HG03060 (cell line): Measurements from ENCODE around the gene CCDC187.
"Not testable (repeated sequence)": the region's sequence is repeated elsewhere in the genome, so short reads cannot be mapped to it uniquely, and the experiment has no call there.

Experiments used
- ATAC-seq: cut with Tn5 transposase; IDR thresholded peaks from one replicate; pipeline ENCODE4 v1.9.1; 2021; ENCODE audit warnings: low read depth, moderate number of reproducible peaks; ENCODE audit not compliant: unreplicated experiment

Gene CCDC187

DNA sequence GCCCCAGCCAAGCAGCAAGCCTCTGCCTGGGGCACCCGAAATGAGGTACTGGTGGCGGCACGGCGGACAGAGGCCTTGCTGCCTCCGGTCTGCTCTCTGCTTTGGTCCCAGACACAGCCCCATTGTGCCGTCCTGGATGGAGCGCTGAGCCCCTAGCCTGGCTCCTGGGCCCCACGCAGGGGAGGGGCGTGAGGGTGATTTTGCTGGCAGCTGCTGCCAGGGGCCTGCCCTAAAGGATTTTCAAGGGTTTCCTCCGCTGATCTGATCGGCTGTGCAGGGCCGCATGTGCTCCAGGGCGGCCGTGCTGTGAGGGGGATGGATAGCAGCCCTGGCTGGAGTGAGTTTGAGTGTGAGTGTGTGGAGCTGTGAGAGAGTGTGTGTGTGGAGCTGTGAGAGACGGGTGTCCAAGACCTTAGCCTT lies 24.7 kb upstream of the CCDC187 start:
- ATAC-seq = no peak

DNA sequence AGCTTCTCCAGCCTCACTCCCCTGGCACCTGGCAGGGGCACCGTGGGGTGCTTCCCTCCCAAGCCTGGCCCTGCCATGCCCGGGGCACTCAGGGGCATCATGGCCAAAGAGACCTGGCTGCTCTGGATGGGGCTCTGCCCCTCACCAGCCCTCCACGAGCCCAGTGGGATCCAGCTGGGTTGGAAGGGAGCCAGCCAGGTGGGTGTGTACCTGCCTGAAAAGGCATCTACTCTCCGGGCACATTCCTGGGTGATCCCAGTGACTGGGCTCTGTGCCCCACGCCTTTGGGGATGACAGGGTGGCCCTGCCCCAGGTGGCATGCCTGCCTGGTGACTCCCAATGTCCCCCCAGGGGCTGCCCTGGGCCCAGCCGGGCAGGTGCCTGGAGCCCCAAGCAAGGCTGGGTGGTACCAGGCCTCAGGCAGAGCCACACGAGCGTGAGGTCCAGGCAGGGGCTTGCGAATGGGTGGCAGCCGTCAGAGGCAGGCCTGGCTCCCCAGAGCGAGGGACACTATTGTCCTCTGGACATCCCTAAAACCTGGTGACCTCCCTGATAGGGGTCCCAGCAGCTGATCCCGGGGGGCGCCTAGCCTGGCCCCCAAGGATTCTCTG lies 24.2 kb upstream of the CCDC187 start:
- ATAC-seq = no peak

GRCh38 chr9:136327304-136327974 lies 23.5 kb upstream of the CCDC187 start, which contains the start of gene GPSM1:
TSS of gene GPSM1 (plus strand) at chr9:136327539. CDS start at chr9:136327696, 157 bp downstream.
- no peak for ATAC-seq

DNA sequence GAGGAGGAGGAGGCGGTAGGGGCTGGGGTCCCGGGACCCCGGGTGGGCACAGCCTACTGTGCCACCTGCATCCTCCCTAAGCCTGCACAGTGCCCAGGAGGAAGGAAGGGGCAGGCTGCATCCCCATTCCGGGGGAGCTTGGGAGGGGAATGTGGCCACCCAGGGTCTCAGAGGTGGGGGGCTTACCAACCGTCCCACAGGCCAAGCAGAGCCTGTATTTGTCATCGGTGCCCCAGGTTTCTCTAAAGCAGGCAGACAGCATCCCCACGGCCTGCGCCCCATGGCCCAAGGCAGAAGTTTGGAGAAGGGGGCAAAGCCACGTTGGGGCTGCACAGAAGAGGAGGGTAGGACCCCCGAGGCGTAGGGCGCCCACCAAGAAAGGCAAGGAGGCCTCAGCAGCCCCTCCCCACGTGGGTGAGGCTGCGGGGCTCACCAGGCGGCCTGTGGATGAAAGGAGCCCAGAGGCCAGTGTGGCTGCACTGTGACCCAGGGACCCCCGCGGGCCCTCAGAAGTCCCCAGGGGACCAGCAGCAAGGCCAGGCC lies 22.9 kb upstream of the CCDC187 start:
- ATAC-seq = no peak

- no peak for ATAC-seq
These were observed 22.3 kb upstream of the CCDC187 start for GRCh38 chr9:136326061-136326760.

DNA sequence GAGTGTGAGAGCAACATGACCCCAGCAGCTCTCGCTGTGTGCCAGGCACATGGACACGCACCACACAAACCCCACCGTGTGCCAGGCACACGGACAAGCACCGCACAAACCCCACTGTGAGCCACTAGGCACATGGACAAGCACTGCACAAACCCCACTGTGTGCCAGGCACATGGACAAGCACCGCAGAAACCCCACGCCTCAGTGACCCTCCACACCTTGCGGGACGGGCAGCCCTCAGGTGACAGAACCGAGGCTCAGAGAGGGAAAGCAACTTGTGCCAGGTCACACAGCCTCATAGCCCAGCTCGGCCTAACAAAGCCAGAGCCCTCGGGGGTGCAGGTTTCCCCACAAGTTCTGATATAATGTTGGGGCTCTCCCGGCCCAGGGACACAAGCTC lies 21.5 kb upstream of the CCDC187 start:
- ATAC-seq = no peak

GRCh38 chr9:136324501-136325300 lies 20.8 kb upstream of the CCDC187 start:
- no peak for ATAC-seq

DNA sequence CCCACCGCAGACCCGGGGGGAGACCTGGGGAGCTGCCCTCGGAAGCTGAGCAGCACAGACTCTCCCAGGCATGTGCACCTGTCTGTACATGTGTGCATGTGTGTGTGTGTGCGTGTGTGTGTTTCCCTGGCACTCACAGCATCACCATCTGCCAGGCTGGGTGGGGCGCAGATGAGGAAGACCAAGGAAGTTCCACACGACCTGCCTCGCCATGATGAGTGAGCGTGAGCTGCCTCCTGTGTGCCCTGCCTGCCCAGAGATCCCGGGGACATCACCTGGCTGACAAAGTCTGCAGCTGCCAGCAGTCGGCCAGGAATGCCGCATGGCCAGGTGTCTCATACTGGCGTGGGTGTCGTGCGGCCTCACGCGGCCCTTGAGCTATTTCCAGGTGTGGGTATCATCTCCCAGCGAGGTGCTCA lies 19.5 kb upstream of the CCDC187 start:
- no peak for ATAC-seq

- ATAC-seq = no peak
These were observed 18.9 kb upstream of the CCDC187 start for GRCh38 chr9:136322756-136323330.

DNA sequence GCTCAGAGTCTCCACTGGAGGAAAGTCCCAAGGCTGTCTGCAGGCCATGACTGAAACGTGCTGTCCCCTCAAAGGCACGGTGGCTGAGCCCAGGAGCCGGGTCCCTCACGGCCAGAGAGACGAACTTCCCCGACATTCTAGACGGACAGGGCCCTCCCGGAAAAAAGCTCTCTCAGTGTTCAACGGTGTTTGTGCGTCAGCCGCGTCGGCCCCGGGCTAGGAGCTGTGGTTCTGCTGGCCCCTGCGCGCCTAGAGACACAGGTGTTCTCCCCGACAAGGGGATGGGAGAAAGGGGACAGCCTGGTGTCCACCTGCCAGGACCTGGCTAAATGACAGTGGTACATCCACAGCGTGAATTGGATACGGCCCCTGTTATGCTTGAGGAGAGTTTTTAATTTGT lies 17.7 kb upstream of the CCDC187 start:
- ATAC-seq = no peak

- not testable (repeated sequence) for ATAC-seq
These were observed 17.1 kb upstream of the CCDC187 start for GRCh38 chr9:136320972-136321371.

DNA sequence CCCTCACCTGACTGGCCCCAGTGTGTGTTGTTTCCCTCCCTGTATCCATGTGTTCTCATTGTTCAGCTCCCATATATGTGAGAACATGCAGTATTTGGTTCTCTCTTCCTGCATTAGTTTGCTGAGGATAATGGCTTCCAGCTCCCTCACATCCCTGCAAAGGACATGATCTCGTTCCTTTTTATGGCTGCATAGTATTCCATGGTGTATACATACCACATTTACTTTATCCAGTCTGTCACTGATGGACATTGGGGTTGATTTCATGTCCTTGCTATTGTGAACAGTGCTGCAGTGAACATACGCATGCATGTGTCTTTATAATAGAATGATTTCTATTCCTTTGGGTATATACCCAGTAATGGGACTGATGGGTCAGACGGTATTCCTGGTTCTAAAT lies 16.1 kb upstream of the CCDC187 start:
- ATAC-seq = not testable (repeated sequence)

DNA sequence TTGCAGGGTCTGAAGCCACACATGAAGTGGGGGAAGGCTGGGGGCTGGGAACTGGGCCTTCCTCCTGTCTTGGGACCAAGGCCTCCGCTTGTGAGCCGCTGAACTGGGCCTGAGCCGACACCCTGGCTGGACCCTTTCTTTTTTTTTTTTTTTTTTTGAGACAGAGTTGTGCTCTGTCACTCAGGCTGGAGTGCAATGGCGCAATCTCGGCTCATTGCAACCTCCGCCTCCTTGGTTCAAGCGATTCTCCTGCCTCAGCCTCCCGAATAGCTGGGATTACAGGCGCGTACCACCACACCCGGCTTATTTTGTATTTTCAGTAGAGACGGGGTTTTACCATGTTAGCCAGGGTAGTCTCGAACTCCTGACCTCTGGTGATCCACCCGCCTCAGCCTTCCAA lies 15.3 kb upstream of the CCDC187 start:
- ATAC-seq = not testable (repeated sequence)

DNA sequence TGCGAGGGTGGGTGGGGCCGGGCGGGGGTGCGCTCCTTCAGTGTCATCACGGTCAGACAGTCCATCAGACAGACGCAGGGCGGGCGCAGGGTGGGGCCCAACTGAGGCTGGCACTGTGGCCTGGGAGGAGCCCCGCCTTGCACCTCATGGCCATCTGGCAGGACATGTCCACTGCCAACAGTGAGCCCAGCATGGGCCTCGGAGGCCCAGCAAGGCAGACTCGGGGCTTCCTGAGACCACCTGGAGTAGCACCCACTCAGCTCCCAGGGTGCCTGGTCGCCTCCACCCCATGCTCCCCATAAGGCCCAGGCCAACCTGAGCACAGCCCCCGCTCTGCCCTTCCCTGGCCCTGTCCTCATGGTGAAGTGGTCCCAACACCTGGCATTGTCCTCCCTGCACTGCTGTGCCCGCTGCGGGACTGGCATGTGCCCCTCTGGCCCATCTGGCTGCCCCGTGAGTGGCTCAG lies 14.9 kb upstream of the CCDC187 start:
- no peak for ATAC-seq

DNA sequence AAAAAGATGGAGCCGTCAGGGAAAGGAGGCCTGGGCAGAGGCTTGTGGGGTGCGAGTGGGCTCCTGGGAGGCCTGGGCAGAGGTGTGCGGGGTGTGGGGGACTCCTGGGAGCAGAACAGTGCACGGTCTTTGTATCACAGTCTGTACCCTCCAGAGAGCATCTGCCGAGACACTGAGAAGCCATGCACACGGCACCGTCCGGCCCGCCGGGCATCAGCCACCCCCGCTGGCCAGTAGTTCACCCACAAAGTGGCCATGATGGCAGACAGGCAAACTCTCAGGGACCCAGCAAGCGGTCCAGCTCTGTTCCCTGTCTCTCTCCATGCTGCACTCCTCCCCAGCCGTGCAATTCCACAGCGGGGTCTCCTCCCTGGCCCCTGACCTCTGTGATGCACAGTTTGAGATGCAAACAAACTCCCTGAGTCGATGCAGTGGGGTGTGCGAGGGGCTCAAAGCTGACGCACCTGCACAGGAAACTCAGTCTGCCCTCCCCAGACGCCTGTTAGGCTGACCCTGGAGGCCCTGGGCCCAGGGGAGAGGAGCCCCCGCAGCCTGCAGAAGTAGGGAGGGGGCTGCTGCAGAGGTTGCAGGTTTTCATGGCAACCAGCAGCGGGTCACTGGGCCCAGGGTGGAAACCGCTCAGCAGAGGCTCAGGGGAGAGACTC lies 14.3 kb upstream of the CCDC187 start:
- ATAC-seq = no peak

- no peak for ATAC-seq
These were observed 13.8 kb upstream of the CCDC187 start for GRCh38 chr9:136317695-136318094.

- ATAC-seq = no peak
These were observed 13.2 kb upstream of the CCDC187 start for GRCh38 chr9:136316896-136317676.

DNA sequence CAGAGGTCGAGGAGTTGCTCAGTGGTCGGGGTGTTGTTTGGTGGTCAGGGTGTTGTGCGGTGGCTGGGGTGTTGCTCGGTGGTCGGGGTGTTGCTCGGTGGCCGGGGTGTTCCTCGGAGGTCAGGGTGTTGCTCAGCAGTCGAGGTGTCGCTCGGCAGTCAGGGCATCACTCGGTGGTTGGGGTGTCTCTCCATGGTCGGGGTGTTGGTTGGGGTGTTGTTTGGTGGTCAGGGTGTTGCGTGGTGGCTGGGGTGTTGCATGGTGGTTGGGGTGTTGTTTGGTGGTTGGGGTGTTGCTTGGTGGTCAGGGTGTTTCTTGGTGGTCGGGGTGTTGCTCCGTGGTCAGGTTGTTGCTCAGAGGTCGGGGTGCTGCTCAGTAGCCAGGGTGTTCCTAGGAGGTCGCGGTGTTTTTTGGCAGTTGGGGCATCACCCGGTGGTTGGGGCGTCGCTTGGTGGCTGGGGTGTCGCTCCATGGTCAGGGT lies 12.4 kb upstream of the CCDC187 start:
- no peak for ATAC-seq

DNA sequence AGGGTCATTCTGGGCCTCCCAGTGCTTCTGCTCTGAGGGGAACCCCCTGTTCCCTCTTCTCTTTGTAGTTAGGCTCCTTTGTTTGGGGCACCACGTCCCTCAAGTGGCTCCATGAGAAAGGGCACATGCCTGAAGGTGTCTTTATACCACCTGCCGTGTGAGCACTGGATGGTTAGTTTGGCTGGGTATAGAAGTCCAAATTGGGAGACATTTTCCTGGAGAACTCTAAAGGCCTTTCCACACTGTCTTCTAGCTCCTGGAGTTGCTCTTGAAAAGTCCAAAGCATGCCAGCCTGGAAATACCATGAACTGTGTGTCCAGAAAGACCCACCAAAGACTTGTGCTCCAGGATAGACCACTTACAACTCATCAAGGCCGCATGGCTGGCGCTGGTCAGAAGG lies 11.1 kb upstream of the CCDC187 start:
- no peak for ATAC-seq
